ENCODE results near the gene ACADVL. TPM values are rescaled to one million over a fixed set of nuclear protein-coding genes. Genes with fewer than 3 reads are reported as not detected.
A peak's percentile ranks its signal among the peaks of the same experiment; 100 is the strongest.

Gene ACADVL
- total and polyA plus RNA-seq, 2 of the 4 experiments (the other 2 are of a cell fraction) = 139 to 752 TPM

GRCh38 chr17:7242717-7243452 is 23.1 kb downstream of the ACADVL start:
- 0% methylated on average over 40 of the region's 49 CpGs; no CpG with 5 or more reads in 1 of the 2 experiments for WGBS, 2 experiments (ENCODE audit: extremely low coverage in 2 of 2, insufficient read length in 1 of 2)
- peak; percentile 92 for TF ChIP-seq BHLHE40 (IDR thresholded peaks at IDR 0.05; ENCODE audit: low read depth, low read length)
- TF ChIP-seq MAFK (IDR thresholded peaks at IDR 0.05; ENCODE audit: low read depth, low read length) = no peak
- peak; percentile 99 for TF ChIP-seq USF2 (IDR thresholded peaks at IDR 0.05; ENCODE audit: low read depth, low read length)
- no peak for TF ChIP-seq SMC3 (IDR thresholded peaks at IDR 0.05; ENCODE audit: low read depth, low read length)
- no peak for TF ChIP-seq CEBPB (IDR thresholded peaks at IDR 0.05; ENCODE audit: low read depth, low read length)
- peak; percentile 34; the same call in 1 of the 2 replicates for TF ChIP-seq FOS (IDR thresholded peaks at IDR 0.05; ENCODE audit: low read depth, low read length)
- peak; percentile 82; the same call in 1 of the 2 replicates for TF ChIP-seq MXI1 (IDR thresholded peaks at IDR 0.05; ENCODE audit: borderline replicate concordance, low read depth, low read length)
- TF ChIP-seq RAD21 (IDR thresholded peaks at IDR 0.05; ENCODE audit: low read length) = no peak; the same call in 1 of the 2 replicates
- peak; percentile 89 for TF ChIP-seq MAZ (IDR thresholded peaks at IDR 0.05; ENCODE audit: borderline replicate concordance, low read depth, low read length)
- TF ChIP-seq CTCF (conservative IDR thresholded peaks at IDR 0.05; ENCODE audit: low read depth, low read length) = no peak
- no peak for TF ChIP-seq RFX5 (IDR thresholded peaks at IDR 0.05; ENCODE audit: low read depth, low read length)
- TF ChIP-seq POLR2A (IDR thresholded peaks at IDR 0.05; ENCODE audit: low read depth, low read length) = no peak
- no peak for TF ChIP-seq RCOR1 (IDR thresholded peaks at IDR 0.05; ENCODE audit: insufficient replicate concordance, low read length)
- TF ChIP-seq ELK1 (IDR thresholded peaks at IDR 0.05; ENCODE audit: borderline replicate concordance, low read depth, low read length) = no peak

More at GRCh38 chr17:7242717-7243452, 23.1 kb downstream of the ACADVL start:
- Histone ChIP-seq H2BK120ac (ENCODE audit: low read depth, low read length) (peak overlapping the region; percentile 97), H3K56ac (ENCODE audit: extremely low read depth, insufficient read depth, low read length) (peak overlapping the region; percentile 99), H4K20me1 (ENCODE audit: insufficient read depth, low read length) (peaks cover 7% of the 10 kb centered on the region; the same call in 1 of the 2 replicates), H4K91ac (ENCODE audit: insufficient read depth, low read depth, low read length) (peak overlapping the region; percentile 98), H3K9me3 (ENCODE audit: control insufficient read depth, insufficient read depth, low read length) (no peaks in the 10 kb centered on the region), H3K4ac (ENCODE audit: low read depth, low read length) (peak overlapping the region; percentile 99), H3K36me3 (ENCODE audit: control insufficient read depth, insufficient read depth, low read length) (peaks cover 28% of the 10 kb centered on the region), H3K14ac (replicated peaks; ENCODE audit: low read depth, low read length) (peak overlapping the region; percentile 100), H4K8ac (ENCODE audit: low read depth in 2 of 2, low read length in 2 of 2) (peak overlapping the region; percentile 80 to 100), H3K9me1 (ENCODE audit: insufficient read depth, low read length) (no peaks in the 10 kb centered on the region), H3K4me1 (ENCODE audit: control insufficient read depth, insufficient read depth, low read length) (peaks cover 8% of the 10 kb centered on the region), H2BK20ac (ENCODE audit: low read depth, low read length) (peak overlapping the region; percentile 75), H2AK5ac (ENCODE audit: low read depth, low read length) (peak overlapping the region; percentile 77), H3K23ac (ENCODE audit: low read depth, low read length) (peak overlapping the region; percentile 99), H3K9ac (ENCODE audit: low read depth, low read length) (peak overlapping the region; percentile 92), H2AFZ (replicated peaks; ENCODE audit: low read length, poor library complexity) (peak overlapping the region; percentile 90), H2BK5ac (ENCODE audit: low read depth, low read length, poor library complexity, severe bottlenecking) (peak overlapping the region; percentile 98), H3K4me2 (ENCODE audit: low read depth, low read length) (peak overlapping the region; percentile 95), H3K4me3 (ENCODE audit: insufficient read depth, low read depth, low read length) (peak overlapping the region; percentile 90), H2BK15ac (ENCODE audit: low read depth, low read length) (peak overlapping the region; percentile 93; the same call in 1 of the 3 replicates), H3K27me3 (ENCODE audit: control insufficient read depth, insufficient read depth, low read length) (no peaks in the 10 kb centered on the region), H2AK9ac (replicated peaks; ENCODE audit: low read depth, low read length, poor library complexity) (peak overlapping the region; percentile 92), H3K18ac (ENCODE audit: low read depth, low read length) (peak overlapping the region; percentile 99), H4K5ac (ENCODE audit: low read depth, low read length) (peak overlapping the region; percentile 98), H3K27ac (ENCODE audit: insufficient read depth, low read length) (peak overlapping the region; percentile 90), H3K79me1 (ENCODE audit: low read depth in 1 of 2, low read length in 2 of 2) (peaks cover 13 to 49% of the 10 kb centered on the region in 2 experiments)
- intact Hi-C loops (cut with micrococcal nuclease) = no loop called here
- peak; percentile 15 for ATAC-seq (ENCODE audit: low read depth)
- dilution Hi-C loops (cut with HindIII; ENCODE audit: low sequenced_read_pairs, unreplicated experiment) = no loop called here
- CTCF ChIA-PET = no interaction called here
- POLR2A ChIA-PET (ENCODE audit: unreplicated experiment) = interaction anchor here (1.1 to 1.4 kb wide), 2 partner anchors 9 to 22 kb away, joined by 3 to 4 read pairs; partner anchors contain the start of gene CTDNEP1
- in situ Hi-C loops (cut with MboI; ENCODE audit: low sequenced_read_pairs) = loop anchor here (25.0 kb wide), 1 partner anchor 919 kb away; the partner anchor contains the start of genes PER1 and VAMP2
- peak; percentile 95 for DNase-seq
- no TSS peak for BruUV-seq (replicated peaks)

Data from IMR-90 (cell line).